H1 (cell line): Measurements from ENCODE around the gene DEGS1. TPM values are rescaled to one million over a fixed set of nuclear protein-coding genes. Genes with fewer than 3 reads are reported as not detected.

Source experiments
- ATF2 ChIP-seq: IDR thresholded peaks from 2 replicates; pipeline ENCODE4 v1.6.1; 2012; ENCODE audit warnings: low read length, inconsistent platforms
- CEBPB ChIP-seq: IDR thresholded peaks from 2 replicates; pipeline ENCODE4 v1.6.1; 2012; ENCODE audit warnings: low read depth, low read length
- CHD2 ChIP-seq: IDR thresholded peaks from 2 replicates; pipeline ENCODE4 v1.6.1; 2012; ENCODE audit warnings: low read length, improper control_type of control experiment
- EP300 ChIP-seq, 2 experiments: IDR thresholded peaks; 1 replicate in 1 of 2; 2 replicates in 1 of 2; pipeline ENCODE4 v1.6.1; 2011 to 2012; ENCODE audit warnings: low read depth in 2 of 2, low read length in 2 of 2, mild to moderate bottlenecking in 2 of 2, borderline replicate concordance in 1 of 2, inconsistent platforms in 1 of 2, moderate library complexity in 1 of 2
- KDM1A ChIP-seq: fragments of 200-600, 300-600 bp; sonication (generic); IDR thresholded peaks from 2 replicates; pipeline ENCODE4 v1.7.1; 2016; ENCODE audit warnings: mild to moderate bottlenecking, low read length, borderline replicate concordance
- POLR2AphosphoS5 ChIP-seq: IDR thresholded peaks from 2 replicates; pipeline ENCODE4 v1.6.1; 2011; ENCODE audit warnings: low read depth, low read length
- SP1 ChIP-seq: IDR thresholded peaks from 2 replicates; pipeline ENCODE4 v1.6.1; 2011; ENCODE audit warnings: low read depth, low read length
- SP4 ChIP-seq: IDR thresholded peaks from 2 replicates; pipeline ENCODE4 v1.6.1; 2012; ENCODE audit warnings: low read length, inconsistent platforms
- YY1 ChIP-seq: IDR thresholded peaks from 2 replicates; pipeline ENCODE4 v1.6.1; 2011; ENCODE audit warnings: low read depth, mild to moderate bottlenecking, low read length
- polyA plus RNA-seq, 7 experiments: library from polyadenylated mRNA; depleted of rRNA in 3 of 7; stranded (reverse) in 5 of 7; unstranded in 2 of 7; fragments of >200 nt in 5 of 7; fragments of 200-250 nt in 2 of 7; gene quantifications; 1 replicate in 5 of 7; 2 replicates in 1 of 7; 4 replicates in 1 of 7; pipeline versions ENCODE4 v1.2.1 to v1.2.3, GENCODE V29; 2011 to 2013; ENCODE audit warnings: missing spikeins in 2 of 7, mixed read lengths in 2 of 7
- total RNA-seq: library from RNA; stranded (reverse); fragmentation: NEBNext Ultra II Directional; extraction: Animal tissue kit (Norgen Biotek cat#: 25700); gene quantifications from 2 replicates; pipeline ENCODE4 v1.2.1, GENCODE V29; 2021

The DEGS1 gene
- total and polyA plus RNA-seq, 2 of the 8 experiments (the other 6 are each of a cell fraction or from before 2014, with no cell fraction given): 46.1 to 114 TPM

- no peak for TF ChIP-seq EP300 (IDR thresholded peaks at IDR 0.05; ENCODE audit: borderline replicate concordance in 1 of 2, low read depth in 2 of 2, low read length in 2 of 2)
- no peak for TF ChIP-seq ATF2
- TF ChIP-seq POLR2AphosphoS5: no peak
- no peak for TF ChIP-seq SP1
- TF ChIP-seq CHD2: no peak
- TF ChIP-seq SP4: no peak
- no peak for TF ChIP-seq YY1
- no peak for TF ChIP-seq KDM1A
- no peak for TF ChIP-seq CEBPB
- TF ChIP-seq, all 59 proteins: peak for 0
These were observed 2.1 kb upstream of the DEGS1 start (continued) for GRCh38 chr1:224180783-224181452.
